Type B pancreatic cell (in vitro differentiated cells): ENCODE data around the gene CABCOCO1. TPM values are rescaled to one million over a fixed set of nuclear protein-coding genes. Genes with fewer than 3 reads are reported as not detected.
"Not testable (repeated sequence)": the region's sequence is repeated elsewhere in the genome, so short reads cannot be mapped to it uniquely, and the experiment has no call there.

ENCODE experiments used
- DNase-seq: peaks from one replicate; pipeline ENCODE4 v3.0.0; 2021; ENCODE audit warnings: mixed read lengths; ENCODE audit not compliant: unreplicated experiment; ENCODE audit errors: extremely low spot score
- H3K27ac Mint-ChIP-seq: 2 replicates; pipeline ENCODE4 v1.8.0; 2021; ENCODE audit warnings: mild to moderate bottlenecking, mixed read lengths
- H3K27me3 Mint-ChIP-seq: 2 replicates; pipeline ENCODE4 v1.8.0; 2021; ENCODE audit warnings: mixed read lengths
- H3K36me3 Mint-ChIP-seq: 2 replicates; pipeline ENCODE4 v1.8.0; 2021; ENCODE audit warnings: mixed read lengths
- H3K4me1 Mint-ChIP-seq: one replicate; pipeline ENCODE4 v1.8.0; 2021; ENCODE audit warnings: mixed read lengths; ENCODE audit not compliant: unreplicated experiment
- H3K4me3 Mint-ChIP-seq: 2 replicates; pipeline ENCODE4 v1.8.0; 2021; ENCODE audit warnings: mild to moderate bottlenecking, mixed read lengths
- H3K9me3 Mint-ChIP-seq: 2 replicates; pipeline ENCODE4 v1.8.0; 2021; ENCODE audit warnings: mixed read lengths
- CTCF ChIP-seq: fragments of 200-600 bp; sonication (generic); conservative IDR thresholded peaks from 2 replicates; pipeline ENCODE4 v1.5.0; 2021; ENCODE audit warnings: antibody characterized with exemption, mild to moderate bottlenecking
- total RNA-seq: library from RNA; stranded (reverse); gene quantifications from 2 replicates; pipeline ENCODE4 v1.2.1, GENCODE V29; 2021; ENCODE audit warnings: low replicate concordance

Gene CABCOCO1
- total RNA-seq, 1 donor from 2014 or later = not detected

- TF ChIP-seq CTCF = no peak
- no peaks in the 10 kb centered on the region for H3K4me1 Mint-ChIP-seq
- no peak overlapping the region for H3K27ac Mint-ChIP-seq
- no peak for DNase-seq
- no peak overlapping the region for H3K4me3 Mint-ChIP-seq
- H3K9me3 Mint-ChIP-seq = peaks cover 16% of the 10 kb centered on the region
- H3K36me3 Mint-ChIP-seq = peaks cover 7% of the 10 kb centered on the region
- H3K27me3 Mint-ChIP-seq = no peaks in the 10 kb centered on the region
Measured at GRCh38 chr10:61732629-61733278, 70.0 kb downstream of the CABCOCO1 start.

GRCh38 chr10:61733358-61733940 is 70.7 kb downstream of the CABCOCO1 start:
- no peak overlapping the region for H3K27ac Mint-ChIP-seq
- peaks cover 7% of the 10 kb centered on the region for H3K36me3 Mint-ChIP-seq
- no peaks in the 10 kb centered on the region for H3K27me3 Mint-ChIP-seq
- peaks cover 16% of the 10 kb centered on the region for H3K9me3 Mint-ChIP-seq
- peak; percentile 80 for TF ChIP-seq CTCF
- DNase-seq = no peak
- no peak overlapping the region for H3K4me3 Mint-ChIP-seq
- no peaks in the 10 kb centered on the region for H3K4me1 Mint-ChIP-seq

- no peak overlapping the region for H3K27ac Mint-ChIP-seq
- no peak for DNase-seq
- H3K36me3 Mint-ChIP-seq = peaks cover 7% of the 10 kb centered on the region
Measured at GRCh38 chr10:61735882-61736281, 73.2 kb downstream of the CABCOCO1 start.

GRCh38 chr10:61737455-61737854 is 74.7 kb downstream of the CABCOCO1 start:
- DNase-seq, H3K4me1 Mint-ChIP-seq, H3K9me3 Mint-ChIP-seq, H3K36me3 Mint-ChIP-seq, H3K27ac Mint-ChIP-seq, H3K27me3 Mint-ChIP-seq, H3K4me3 Mint-ChIP-seq: not testable (repeated sequence)

More at GRCh38 chr10:61735882-61736281, 73.2 kb downstream of the CABCOCO1 start:
- Mint-ChIP-seq H3K4me1 (no peaks in the 10 kb centered on the region), H3K9me3 (peaks cover 9% of the 10 kb centered on the region), H3K4me3 (no peak overlapping the region), H3K27me3 (no peaks in the 10 kb centered on the region)
- TF ChIP-seq CTCF = no peak

- Mint-ChIP-seq H3K27ac (no peak overlapping the region), H3K27me3 (no peaks in the 10 kb centered on the region), H3K9me3 (peaks cover 6% of the 10 kb centered on the region), H3K4me1 (peaks cover 7% of the 10 kb centered on the region), H3K36me3 (no peaks in the 10 kb centered on the region), H3K4me3 (no peak overlapping the region)
- no peak for DNase-seq
- no peak for TF ChIP-seq CTCF
Measured at GRCh38 chr10:61742812-61743211, 80.1 kb downstream of the CABCOCO1 start.

GRCh38 chr10:61744469-61744868 is 81.7 kb downstream of the CABCOCO1 start:
- Mint-ChIP-seq H3K27ac (no peak overlapping the region), H3K4me3 (no peak overlapping the region), H3K36me3 (no peaks in the 10 kb centered on the region), H3K4me1 (peaks cover 7% of the 10 kb centered on the region), H3K9me3 (peaks cover 6% of the 10 kb centered on the region), H3K27me3 (no peaks in the 10 kb centered on the region)
- peak; percentile 60 for TF ChIP-seq CTCF
- DNase-seq = no peak
